ENCODE measurements around the gene PHAF1.

PHAF1 gene

GRCh38 chr16:67163164-67163998 is 53.6 kb downstream of the PHAF1 start:
- peak; percentile 57 for DNase-seq (ENCODE audit: low read depth)

- DNase-seq (ENCODE audit: low read depth): no peak
These were observed 54.3 kb downstream of the PHAF1 start for GRCh38 chr16:67163999-67164558.

GRCh38 chr16:67164599-67165061 is 54.9 kb downstream of the PHAF1 start, which contains the start of gene HSF4:
TSS of gene HSF4 (plus strand) at chr16:67164745. CDS start at chr16:67164812, 67 bp downstream.
- peak; percentile 46 for DNase-seq (ENCODE audit: low read depth)

- no peak for DNase-seq (ENCODE audit: low read depth)
These were observed 55.7 kb downstream of the PHAF1 start for GRCh38 chr16:67165121-67166078.

GRCh38 chr16:67166110-67166547 is 56.4 kb downstream of the PHAF1 start:
- DNase-seq (ENCODE audit: low read depth): no peak

GRCh38 chr16:67166598-67167168 is 56.9 kb downstream of the PHAF1 start:
- no peak for DNase-seq (ENCODE audit: low read depth)

GRCh38 chr16:67167588-67167987 is 57.8 kb downstream of the PHAF1 start:
- no peak for DNase-seq (ENCODE audit: low read depth)

- DNase-seq (ENCODE audit: low read depth): no peak
These were observed 59.3 kb downstream of the PHAF1 start for GRCh38 chr16:67169011-67169451.

GRCh38 chr16:67169642-67170167 is 60.0 kb downstream of the PHAF1 start:
- peak; percentile 34 for DNase-seq (ENCODE audit: low read depth)

GRCh38 chr16:67170168-67170948 is 60.6 kb downstream of the PHAF1 start, which contains the start of gene NOL3:
TSS of gene NOL3 (plus strand) at chr16:67170538.
- DNase-seq (ENCODE audit: low read depth): peak; percentile 88

GRCh38 chr16:67170949-67171649 is 61.4 kb downstream of the PHAF1 start:
- no peak for DNase-seq (ENCODE audit: low read depth)

GRCh38 chr16:67173323-67173722 is 63.6 kb downstream of the PHAF1 start:
- DNase-seq (ENCODE audit: low read depth): no peak

GRCh38 chr16:67173808-67174705 is 64.3 kb downstream of the PHAF1 start:
- peak; percentile 89 for DNase-seq (ENCODE audit: low read depth)

- DNase-seq (ENCODE audit: low read depth): no peak
These were observed 65.0 kb downstream of the PHAF1 start for GRCh38 chr16:67174706-67175231.

- DNase-seq (ENCODE audit: low read depth): no peak
These were observed 66.9 kb downstream of the PHAF1 start for GRCh38 chr16:67176662-67177061.

GRCh38 chr16:67177743-67178699 is 68.3 kb downstream of the PHAF1 start:
- peak; percentile 49 for DNase-seq (ENCODE audit: low read depth)

GRCh38 chr16:67179421-67180080 is 69.8 kb downstream of the PHAF1 start:
- DNase-seq (ENCODE audit: low read depth): no peak

All from EH (cell line).